T-helper 9 cell (primary cell): ENCODE measurements around the gene LNPEP.
"Not testable (repeated sequence)": the region's sequence is repeated elsewhere in the genome, so short reads cannot be mapped to it uniquely, and the experiment has no call there.

ENCODE experiments used
- DNase-seq: peaks from one replicate; pipeline ENCODE4 v3.0.0-alpha.2; 2020

Gene LNPEP

DNA sequence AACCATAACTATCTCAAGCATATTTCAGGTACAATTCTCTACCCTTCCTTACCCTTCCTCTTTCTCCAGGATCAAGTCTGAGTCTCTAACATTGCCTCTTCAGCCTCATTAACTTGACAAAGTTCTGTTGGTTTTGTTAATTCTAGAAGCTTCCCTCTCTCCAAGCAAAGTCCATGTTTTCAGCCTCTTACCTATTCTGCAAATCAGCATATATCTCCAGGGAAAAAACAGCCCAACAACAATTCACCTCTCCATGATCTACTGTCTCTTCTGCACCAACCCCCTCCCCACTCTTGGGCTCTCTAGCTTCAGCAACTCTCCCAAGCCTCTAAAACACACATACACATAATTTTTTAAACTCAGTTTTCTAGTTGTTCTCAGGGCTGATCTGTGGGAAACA lies 134.4 kb downstream of the LNPEP start:
- DNase-seq: no peak

DNA sequence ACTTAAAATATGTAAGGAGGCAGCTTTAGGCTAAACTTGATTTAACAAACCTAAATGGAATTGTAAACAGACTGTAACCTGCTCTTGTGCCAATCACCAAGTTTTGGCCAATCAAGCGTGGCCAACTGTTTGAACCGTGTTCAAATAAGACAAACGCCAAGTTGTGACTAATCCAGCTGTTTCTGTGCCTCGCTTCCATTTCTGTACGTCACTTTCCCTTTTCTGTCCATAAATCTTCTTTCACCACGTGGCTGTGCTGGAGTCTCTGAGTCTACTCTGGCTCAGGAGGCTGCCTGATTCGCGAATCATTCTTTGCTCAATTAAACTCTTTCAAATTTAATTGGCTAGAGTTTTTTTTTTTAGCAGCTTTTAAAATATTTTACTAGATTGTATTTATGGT lies 135.2 kb downstream of the LNPEP start:
- no peak for DNase-seq

GRCh38 chr5:97071993-97072392 lies 136.1 kb downstream of the LNPEP start:
- DNase-seq: no peak

DNA sequence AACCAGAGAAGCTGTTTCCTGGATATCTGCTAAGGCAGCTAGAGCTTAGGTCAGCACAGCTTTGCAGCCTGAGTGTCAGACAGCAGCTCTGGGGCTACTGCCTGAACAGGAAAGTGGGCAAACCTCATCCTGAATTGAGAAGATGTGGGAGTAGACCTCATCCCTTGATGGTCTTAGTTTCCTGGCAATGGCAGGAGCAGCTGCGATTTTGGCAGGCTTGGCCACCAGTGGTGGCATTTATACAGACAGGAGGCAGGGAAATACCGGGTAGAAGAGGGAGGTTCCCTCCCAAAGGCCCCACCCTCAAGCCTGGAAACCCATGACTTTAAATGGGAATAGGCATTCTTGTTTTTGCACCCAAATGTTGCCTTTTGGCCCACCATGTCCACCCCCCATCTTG lies 136.8 kb downstream of the LNPEP start:
- no peak for DNase-seq

DNA sequence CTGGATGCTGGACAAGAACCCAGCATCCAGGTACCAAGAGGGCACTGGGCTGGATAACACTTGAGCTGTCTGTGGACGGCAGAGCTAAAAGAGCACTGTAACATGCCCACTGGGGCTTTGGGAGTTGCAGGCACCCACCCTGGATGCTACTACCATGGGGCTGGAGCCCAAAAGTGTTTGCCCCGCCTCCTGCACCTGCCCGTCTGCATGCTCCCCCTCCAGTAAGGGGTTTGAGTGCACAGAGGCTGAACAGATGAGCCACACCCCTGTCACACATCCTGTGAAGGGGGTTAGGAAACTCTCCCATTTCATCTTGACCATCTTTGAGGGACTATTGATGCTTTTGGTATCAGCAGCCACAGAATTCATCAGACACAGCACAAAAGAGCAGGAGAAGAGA lies 137.5 kb downstream of the LNPEP start:
- DNase-seq: no peak

DNA sequence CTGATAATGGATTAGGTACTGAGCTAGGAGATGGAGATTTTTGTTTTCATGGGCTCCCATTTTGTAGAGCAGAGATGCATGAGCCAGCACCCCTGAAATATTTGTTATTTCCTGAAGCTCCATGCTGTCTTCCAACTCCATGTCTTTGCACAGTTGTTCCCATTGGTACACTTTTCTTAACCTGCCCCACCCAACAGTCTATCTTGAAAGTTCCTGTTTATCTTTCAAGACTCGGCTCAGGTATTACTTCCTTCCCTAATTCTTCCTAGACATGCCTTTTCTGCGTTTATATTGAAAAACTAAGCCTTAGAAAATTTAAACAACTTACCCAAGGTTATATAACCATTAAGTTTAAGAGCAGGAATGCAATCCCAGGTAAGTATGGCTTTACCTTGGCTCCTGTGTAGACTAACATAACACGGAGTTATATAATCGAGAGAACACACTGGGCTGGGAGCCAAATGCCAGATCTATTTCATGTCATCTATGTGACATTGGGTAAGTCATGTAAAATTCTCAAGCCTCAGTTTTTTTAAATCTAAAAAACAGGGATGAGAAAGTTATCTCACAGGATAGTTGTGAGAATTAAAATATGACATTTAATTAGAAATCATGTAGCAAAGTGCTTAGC lies 139.1 kb downstream of the LNPEP start:
- DNase-seq: no peak

GRCh38 chr5:97075649-97076048 lies 139.8 kb downstream of the LNPEP start:
- DNase-seq: no peak

GRCh38 chr5:97076098-97076497 lies 140.2 kb downstream of the LNPEP start:
- DNase-seq: no peak

- no peak for DNase-seq
Observed at GRCh38 chr5:97077246-97077645, 141.4 kb downstream of the LNPEP start.

- DNase-seq: no peak
Observed at GRCh38 chr5:97078958-97079743, 143.3 kb downstream of the LNPEP start.

DNA sequence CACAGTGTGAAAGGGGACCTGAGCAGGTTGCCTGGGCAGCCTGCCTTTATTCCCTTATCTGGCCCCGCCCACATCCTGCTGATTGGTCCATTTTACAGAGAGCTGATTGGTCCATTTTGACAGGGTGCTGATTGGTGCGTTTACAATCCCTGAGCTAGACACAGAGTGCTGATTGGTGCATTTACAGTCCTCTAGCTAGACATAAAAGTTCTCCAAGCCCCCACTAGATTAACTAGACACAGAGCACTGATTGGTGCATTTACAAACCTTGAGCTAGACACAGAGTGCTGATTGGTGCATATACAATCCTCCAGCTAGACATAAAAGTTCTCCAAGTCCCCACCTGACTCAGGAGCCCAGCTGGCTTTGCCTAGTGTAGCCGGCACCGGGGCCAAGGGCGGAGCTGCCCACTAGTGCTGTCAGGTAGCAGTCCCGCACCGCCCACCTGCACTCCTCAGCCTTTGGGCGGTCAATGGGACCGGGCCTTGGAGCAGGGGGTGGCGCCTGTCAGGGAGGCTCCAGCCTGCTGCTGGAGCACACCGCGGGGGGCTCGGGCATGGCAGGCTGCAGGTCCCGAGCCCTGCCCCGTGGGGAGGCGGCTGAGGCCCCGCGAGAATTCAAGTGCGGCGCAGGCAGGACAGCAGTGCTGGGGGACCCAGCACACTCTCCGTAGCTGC lies 149.0 kb downstream of the LNPEP start:
- not testable (repeated sequence) for DNase-seq

DNA sequence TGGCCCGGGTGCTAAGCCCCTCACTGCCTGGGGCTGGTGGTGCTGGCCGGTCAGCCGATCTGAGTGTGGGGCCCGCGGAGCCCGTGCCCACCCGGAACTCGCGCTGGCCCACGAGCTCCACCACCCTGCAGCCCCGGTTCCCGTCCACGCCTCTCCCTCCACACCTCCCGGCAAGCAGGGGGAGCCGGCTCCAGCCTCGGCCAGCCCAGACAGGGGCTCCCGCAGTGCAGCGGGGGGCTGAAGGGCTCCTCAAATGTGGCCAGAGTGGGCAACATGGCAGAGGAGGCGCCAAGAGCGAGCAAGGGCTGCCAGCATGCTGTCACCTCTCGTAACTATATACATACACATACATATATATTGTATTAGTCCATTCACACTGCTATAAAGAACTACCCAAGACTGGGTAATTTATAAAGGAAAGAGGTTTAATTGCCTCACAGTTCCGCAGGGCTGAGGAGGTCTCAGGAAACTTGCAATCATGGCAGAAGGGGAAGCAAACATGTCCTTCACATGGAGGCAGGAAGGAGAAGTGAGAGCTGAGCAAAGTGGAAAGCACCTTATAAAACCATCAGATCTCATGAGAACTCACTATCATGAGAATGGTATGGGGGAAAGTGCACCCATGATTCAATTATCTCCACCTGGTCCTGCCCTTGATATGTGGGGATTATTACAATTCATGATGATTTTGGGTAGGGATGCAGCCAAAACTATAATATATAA lies 149.7 kb downstream of the LNPEP start:
- DNase-seq: no peak
